Liver (tissue), 9 donors: ENCODE data around the gene BDKRB1. TPM values are rescaled to one million over a fixed set of nuclear protein-coding genes. Genes with fewer than 3 reads are reported as not detected.

Source experiments
- DNase-seq: peaks from one replicate; pipeline ENCODE4 v3.0.0-alpha.2; 2017; ENCODE audit warnings: low spot score
- H3K27ac ChIP-seq, 2 donors: one replicate each; pipeline ENCODE4 v1.7.0; 2013; ENCODE audit warnings: inconsistent platforms in 2 of 2, low read length in 2 of 2, control low read depth in 1 of 2, low read depth in 1 of 2, mild to moderate bottlenecking in 1 of 2
- H3K27me3 ChIP-seq, 4 donors: one replicate each; pipeline versions ENCODE4 v1.6.1 to v1.7.0; 2013; ENCODE audit warnings: low read length in 3 of 4, inconsistent platforms in 1 of 4, mild to moderate bottlenecking in 1 of 4, moderate library complexity in 1 of 4; ENCODE audit not compliant: control insufficient read depth in 4 of 4, insufficient read depth in 4 of 4
- H3K36me3 ChIP-seq, 4 donors: one replicate each; pipeline versions ENCODE4 v1.6.1 to v1.7.0; 2013; ENCODE audit warnings: low read length in 3 of 4, mild to moderate bottlenecking in 3 of 4, low read depth in 1 of 4, moderate library complexity in 1 of 4; ENCODE audit not compliant: control insufficient read depth in 4 of 4, insufficient read depth in 3 of 4
- H3K4me1 ChIP-seq, 4 donors: one replicate each; pipeline versions ENCODE4 v1.6.1 to v1.7.0; 2013; ENCODE audit warnings: low read length in 3 of 4, mild to moderate bottlenecking in 3 of 4, moderate library complexity in 1 of 4; ENCODE audit not compliant: control insufficient read depth in 4 of 4, insufficient read depth in 4 of 4
- H3K4me3 ChIP-seq, 3 donors: one replicate each; pipeline versions ENCODE4 v1.6.1 to v1.7.0; 2013; ENCODE audit warnings: low read length in 3 of 3, control low read depth in 1 of 3, low read depth in 1 of 3, mild to moderate bottlenecking in 1 of 3
- H3K9ac ChIP-seq, 2 donors: one replicate each; pipeline ENCODE4 v1.7.0; 2013; ENCODE audit warnings: low read length in 2 of 2, mild to moderate bottlenecking in 2 of 2, moderate library complexity in 2 of 2, control low read depth in 1 of 2, low read depth in 1 of 2
- H3K9me3 ChIP-seq, 4 donors: one replicate each; pipeline versions ENCODE4 v1.6.1 to v1.7.0; 2013; ENCODE audit warnings: low read length in 3 of 4; ENCODE audit not compliant: control insufficient read depth in 4 of 4
- EGR1 ChIP-seq, 2 donors: IDR thresholded peaks; 2 replicates each; pipeline ENCODE4 v1.6.1; 2016 to 2018; ENCODE audit warnings: antibody characterized with exemption in 2 of 2, low read depth in 2 of 2
- FOXA1 ChIP-seq: IDR thresholded peaks from 2 replicates; pipeline ENCODE4 v1.6.1; 2016; ENCODE audit warnings: antibody characterized with exemption
- FOXA2 ChIP-seq: IDR thresholded peaks from 2 replicates; pipeline ENCODE4 v1.6.1; 2016; ENCODE audit warnings: antibody characterized with exemption
- GABPA ChIP-seq, 2 donors: IDR thresholded peaks in 1 of 2; conservative IDR thresholded peaks in 1 of 2; 2 replicates each; pipeline ENCODE4 v1.6.1; 2016; ENCODE audit warnings: antibody characterized with exemption in 2 of 2, mild to moderate bottlenecking in 1 of 2, moderate library complexity in 1 of 2
- HNF4A ChIP-seq, 2 donors: conservative IDR thresholded peaks; 2 replicates each; pipeline ENCODE4 v1.6.1; 2016; ENCODE audit warnings: antibody characterized with exemption in 2 of 2, mild to moderate bottlenecking in 2 of 2
- HNF4G ChIP-seq: IDR thresholded peaks from 2 replicates; pipeline ENCODE4 v1.6.1; 2016; ENCODE audit warnings: antibody characterized with exemption
- JUND ChIP-seq, 2 donors: IDR thresholded peaks; 2 replicates each; pipeline ENCODE4 v1.6.1; 2016; ENCODE audit warnings: antibody characterized with exemption in 2 of 2
- NR2F2 ChIP-seq: IDR thresholded peaks from 2 replicates; pipeline ENCODE4 v1.6.1; 2016; ENCODE audit warnings: antibody characterized with exemption
- RAD21 ChIP-seq, 2 donors: IDR thresholded peaks; 2 replicates each; pipeline ENCODE4 v1.6.1; 2016; ENCODE audit warnings: antibody characterized with exemption in 2 of 2, mild to moderate bottlenecking in 2 of 2
- RXRA ChIP-seq, 2 donors: IDR thresholded peaks; 2 replicates each; pipeline ENCODE4 v1.6.1; 2017 to 2018; ENCODE audit warnings: antibody characterized with exemption in 2 of 2, mild to moderate bottlenecking in 1 of 2
- SP1 ChIP-seq: IDR thresholded peaks from 2 replicates; pipeline ENCODE4 v1.6.1; 2018; ENCODE audit warnings: antibody characterized with exemption, mild to moderate bottlenecking
- TAF1 ChIP-seq: conservative IDR thresholded peaks from 2 replicates; pipeline ENCODE4 v1.6.1; 2016; ENCODE audit warnings: antibody characterized with exemption, mild to moderate bottlenecking
- YY1 ChIP-seq: IDR thresholded peaks from 2 replicates; pipeline ENCODE4 v1.6.1; 2016; ENCODE audit warnings: antibody characterized with exemption, mild to moderate bottlenecking
- WGBS: extraction: QIAGEN DNeasy Blood & Tissue Kit; methylation state at CpG from one replicate; pipeline ENCODE4 v1.1.7; 2013; 5-methylcytosine and 5-hydroxymethylcytosine counted together
- polyA plus RNA-seq, 2 donors: library from polyadenylated mRNA; stranded (reverse) in 1 of 2; unstranded in 1 of 2; fragments of 200-250 nt in 1 of 2; fragments of >200 nt in 1 of 2; fragmentation: Nextera tagmentation in 1 of 2; extraction: Ambion mirVana in 1 of 2; gene quantifications; one replicate each; pipeline versions ENCODE4 v1.2.1 to v1.2.3, GENCODE V29; 2013 to 2015
- total RNA-seq, 2 donors: library from RNA; depleted of rRNA; stranded (reverse); fragments of >200 nt; gene quantifications; one replicate each; pipeline ENCODE4 v1.2.3, GENCODE V29; 2014
- TF ChIP-seq, protein P1 (sequence below): IDR thresholded peaks from 2 replicates; pipeline ENCODE4 v1.6.1; 2016; ENCODE audit warnings: antibody characterized with exemption
- TF ChIP-seq, protein P2 (sequence below): IDR thresholded peaks from 2 replicates; pipeline ENCODE4 v1.6.1; 2016; ENCODE audit warnings: antibody characterized with exemption
- TF ChIP-seq, protein P3 (sequence below): IDR thresholded peaks from 2 replicates; pipeline ENCODE4 v1.6.1; 2016; ENCODE audit warnings: antibody characterized with exemption
- TF ChIP-seq, protein P4 (sequence below): fragments of 150-350 bp; IDR thresholded peaks from 2 replicates; pipeline ENCODE4 v1.5.1; 2017; ENCODE audit warnings: improper control_type of control experiment, low read depth, low read length; ENCODE audit not compliant: missing input control
- TF ChIP-seq, protein P5 (sequence below): IDR thresholded peaks from 2 replicates; pipeline ENCODE4 v1.6.1; 2016; ENCODE audit warnings: antibody characterized with exemption, mild to moderate bottlenecking
- donor health status: healthy.
- donor health status: healthy.
- donor health status: healthy.
- donor health status: healthy.
- donor health status: healthy.

Gene BDKRB1
- total and polyA plus RNA-seq, 4 donors: not detected

DNA sequence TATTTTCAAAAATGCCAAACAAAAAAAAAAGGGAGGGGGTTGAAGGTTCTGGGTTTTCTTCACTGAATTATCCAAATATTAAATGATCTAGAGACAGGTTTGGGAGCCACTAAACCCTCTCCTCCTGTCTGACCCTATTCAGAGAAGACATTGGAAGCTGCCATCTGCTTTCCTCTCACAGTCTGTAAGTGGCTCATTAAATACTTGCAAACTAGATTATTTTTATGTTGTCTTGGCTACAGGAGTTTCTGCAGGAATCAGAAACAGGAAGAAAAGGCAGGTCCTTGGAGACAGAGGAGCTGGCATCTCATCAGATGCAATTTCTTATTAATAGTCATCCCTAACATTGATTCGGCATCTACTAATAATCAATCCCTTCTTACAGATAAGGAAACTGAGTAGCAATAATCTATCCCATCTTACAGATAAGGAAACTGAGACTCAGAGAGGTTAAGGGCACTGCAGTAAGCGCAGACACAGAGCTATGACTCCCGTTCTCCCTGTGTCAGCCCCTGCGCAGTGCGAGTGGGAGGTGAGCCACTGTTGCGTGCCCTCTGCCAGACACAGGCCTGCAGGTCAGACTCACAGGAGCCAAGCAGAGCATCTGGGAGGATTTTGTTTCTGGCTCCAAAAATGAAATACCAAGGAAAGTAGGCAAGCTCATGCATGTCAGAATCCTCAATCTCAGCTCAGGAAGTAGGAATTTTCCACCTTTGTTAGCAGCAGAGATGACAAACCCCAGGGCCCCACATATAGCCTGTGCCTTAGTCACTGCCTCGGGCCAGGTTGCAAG lies 40.4 kb upstream of the BDKRB1 start:
- Histone ChIP-seq H3K4me3 (no peak overlapping the region), H3K9ac (no peak overlapping the region), H3K4me1 (peaks cover 0 to 4% (median 3%) of the 10 kb centered on the region in 4 donors), H3K36me3 (no peaks in the 10 kb centered on the region), H3K27ac (no peak overlapping the region), H3K9me3 (no peaks in the 10 kb centered on the region), H3K27me3 (peaks cover 0 to 4% (median 3%) of the 10 kb centered on the region in 4 donors)
- TF ChIP-seq, protein P1, sequence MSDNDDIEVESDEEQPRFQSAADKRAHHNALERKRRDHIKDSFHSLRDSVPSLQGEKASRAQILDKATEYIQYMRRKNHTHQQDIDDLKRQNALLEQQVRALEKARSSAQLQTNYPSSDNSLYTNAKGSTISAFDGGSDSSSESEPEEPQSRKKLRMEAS: no peak
- TF ChIP-seq, protein P2, sequence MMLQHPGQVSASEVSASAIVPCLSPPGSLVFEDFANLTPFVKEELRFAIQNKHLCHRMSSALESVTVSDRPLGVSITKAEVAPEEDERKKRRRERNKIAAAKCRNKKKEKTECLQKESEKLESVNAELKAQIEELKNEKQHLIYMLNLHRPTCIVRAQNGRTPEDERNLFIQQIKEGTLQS: no peak
- TF ChIP-seq FOXA2: no peak
- no peak for TF ChIP-seq GABPA (IDR thresholded peaks at IDR 0.05 in 1 of 2, conservative IDR thresholded peaks at IDR 0.05 in 1 of 2)
- no peak for TF ChIP-seq JUND (IDR thresholded peaks at IDR 0.05)
- TF ChIP-seq EGR1 (IDR thresholded peaks at IDR 0.05; ENCODE audit: low read depth in 2 of 2): no peak
- TF ChIP-seq, protein P3, sequence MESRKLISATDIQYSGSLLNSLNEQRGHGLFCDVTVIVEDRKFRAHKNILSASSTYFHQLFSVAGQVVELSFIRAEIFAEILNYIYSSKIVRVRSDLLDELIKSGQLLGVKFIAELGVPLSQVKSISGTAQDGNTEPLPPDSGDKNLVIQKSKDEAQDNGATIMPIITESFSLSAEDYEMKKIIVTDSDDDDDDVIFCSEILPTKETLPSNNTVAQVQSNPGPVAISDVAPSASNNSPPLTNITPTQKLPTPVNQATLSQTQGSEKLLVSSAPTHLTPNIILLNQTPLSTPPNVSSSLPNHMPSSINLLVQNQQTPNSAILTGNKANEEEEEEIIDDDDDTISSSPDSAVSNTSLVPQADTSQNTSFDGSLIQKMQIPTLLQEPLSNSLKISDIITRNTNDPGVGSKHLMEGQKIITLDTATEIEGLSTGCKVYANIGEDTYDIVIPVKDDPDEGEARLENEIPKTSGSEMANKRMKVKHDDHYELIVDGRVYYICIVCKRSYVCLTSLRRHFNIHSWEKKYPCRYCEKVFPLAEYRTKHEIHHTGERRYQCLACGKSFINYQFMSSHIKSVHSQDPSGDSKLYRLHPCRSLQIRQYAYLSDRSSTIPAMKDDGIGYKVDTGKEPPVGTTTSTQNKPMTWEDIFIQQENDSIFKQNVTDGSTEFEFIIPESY: no peak
- no peak for TF ChIP-seq HNF4G
- TF ChIP-seq, protein P4, sequence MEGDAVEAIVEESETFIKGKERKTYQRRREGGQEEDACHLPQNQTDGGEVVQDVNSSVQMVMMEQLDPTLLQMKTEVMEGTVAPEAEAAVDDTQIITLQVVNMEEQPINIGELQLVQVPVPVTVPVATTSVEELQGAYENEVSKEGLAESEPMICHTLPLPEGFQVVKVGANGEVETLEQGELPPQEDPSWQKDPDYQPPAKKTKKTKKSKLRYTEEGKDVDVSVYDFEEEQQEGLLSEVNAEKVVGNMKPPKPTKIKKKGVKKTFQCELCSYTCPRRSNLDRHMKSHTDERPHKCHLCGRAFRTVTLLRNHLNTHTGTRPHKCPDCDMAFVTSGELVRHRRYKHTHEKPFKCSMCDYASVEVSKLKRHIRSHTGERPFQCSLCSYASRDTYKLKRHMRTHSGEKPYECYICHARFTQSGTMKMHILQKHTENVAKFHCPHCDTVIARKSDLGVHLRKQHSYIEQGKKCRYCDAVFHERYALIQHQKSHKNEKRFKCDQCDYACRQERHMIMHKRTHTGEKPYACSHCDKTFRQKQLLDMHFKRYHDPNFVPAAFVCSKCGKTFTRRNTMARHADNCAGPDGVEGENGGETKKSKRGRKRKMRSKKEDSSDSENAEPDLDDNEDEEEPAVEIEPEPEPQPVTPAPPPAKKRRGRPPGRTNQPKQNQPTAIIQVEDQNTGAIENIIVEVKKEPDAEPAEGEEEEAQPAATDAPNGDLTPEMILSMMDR: no peak
- no peak for TF ChIP-seq HNF4A (conservative IDR thresholded peaks at IDR 0.05)
- no peak for TF ChIP-seq NR2F2
- no peak for TF ChIP-seq RAD21 (IDR thresholded peaks at IDR 0.05)
- no peak for TF ChIP-seq RXRA (IDR thresholded peaks at IDR 0.05)
- no peak for TF ChIP-seq SP1
- TF ChIP-seq TAF1: no peak
- no peak for TF ChIP-seq YY1
- TF ChIP-seq, protein P5, sequence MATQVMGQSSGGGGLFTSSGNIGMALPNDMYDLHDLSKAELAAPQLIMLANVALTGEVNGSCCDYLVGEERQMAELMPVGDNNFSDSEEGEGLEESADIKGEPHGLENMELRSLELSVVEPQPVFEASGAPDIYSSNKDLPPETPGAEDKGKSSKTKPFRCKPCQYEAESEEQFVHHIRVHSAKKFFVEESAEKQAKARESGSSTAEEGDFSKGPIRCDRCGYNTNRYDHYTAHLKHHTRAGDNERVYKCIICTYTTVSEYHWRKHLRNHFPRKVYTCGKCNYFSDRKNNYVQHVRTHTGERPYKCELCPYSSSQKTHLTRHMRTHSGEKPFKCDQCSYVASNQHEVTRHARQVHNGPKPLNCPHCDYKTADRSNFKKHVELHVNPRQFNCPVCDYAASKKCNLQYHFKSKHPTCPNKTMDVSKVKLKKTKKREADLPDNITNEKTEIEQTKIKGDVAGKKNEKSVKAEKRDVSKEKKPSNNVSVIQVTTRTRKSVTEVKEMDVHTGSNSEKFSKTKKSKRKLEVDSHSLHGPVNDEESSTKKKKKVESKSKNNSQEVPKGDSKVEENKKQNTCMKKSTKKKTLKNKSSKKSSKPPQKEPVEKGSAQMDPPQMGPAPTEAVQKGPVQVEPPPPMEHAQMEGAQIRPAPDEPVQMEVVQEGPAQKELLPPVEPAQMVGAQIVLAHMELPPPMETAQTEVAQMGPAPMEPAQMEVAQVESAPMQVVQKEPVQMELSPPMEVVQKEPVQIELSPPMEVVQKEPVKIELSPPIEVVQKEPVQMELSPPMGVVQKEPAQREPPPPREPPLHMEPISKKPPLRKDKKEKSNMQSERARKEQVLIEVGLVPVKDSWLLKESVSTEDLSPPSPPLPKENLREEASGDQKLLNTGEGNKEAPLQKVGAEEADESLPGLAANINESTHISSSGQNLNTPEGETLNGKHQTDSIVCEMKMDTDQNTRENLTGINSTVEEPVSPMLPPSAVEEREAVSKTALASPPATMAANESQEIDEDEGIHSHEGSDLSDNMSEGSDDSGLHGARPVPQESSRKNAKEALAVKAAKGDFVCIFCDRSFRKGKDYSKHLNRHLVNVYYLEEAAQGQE: no peak
- TF ChIP-seq FOXA1: no peak
- DNase-seq: no peak
- WGBS: 85% methylated on average over 7 of the region's 7 CpGs
